HG03064 (cell line): Measurements from ENCODE around the gene ARFRP1.

Experiments
- ATAC-seq: cut with Tn5 transposase; IDR thresholded peaks from one replicate; pipeline ENCODE4 v1.9.1; 2021; ENCODE audit warnings: low read depth; ENCODE audit not compliant: unreplicated experiment

The ARFRP1 gene

GRCh38 chr20:63744158-63744557, 36.4 kb upstream of the ARFRP1 start:
- ATAC-seq: no peak

GRCh38 chr20:63743210-63743970, 35.6 kb upstream of the ARFRP1 start:
- ATAC-seq: no peak

- ATAC-seq: no peak
These were observed 34.7 kb upstream of the ARFRP1 start for GRCh38 chr20:63742381-63743024.

- ATAC-seq: no peak
These were observed 34.1 kb upstream of the ARFRP1 start for GRCh38 chr20:63741676-63742380.

- no peak for ATAC-seq
These were observed 33.5 kb upstream of the ARFRP1 start for GRCh38 chr20:63741354-63741675.

GRCh38 chr20:63740627-63741353, 33.0 kb upstream of the ARFRP1 start:
- ATAC-seq: no peak

GRCh38 chr20:63740070-63740626, 32.4 kb upstream of the ARFRP1 start:
- no peak for ATAC-seq

- no peak for ATAC-seq
These were observed 31.6 kb upstream of the ARFRP1 start, which contains the start of gene SLC2A4RG for GRCh38 chr20:63739130-63740069. Gene SLC2A4RG, plus strand, starts transcription at chr20:63739776. Its CDS starts 137 bp downstream, at chr20:63739913.

GRCh38 chr20:63738687-63739129, 30.9 kb upstream of the ARFRP1 start:
- ATAC-seq: no peak

DNA sequence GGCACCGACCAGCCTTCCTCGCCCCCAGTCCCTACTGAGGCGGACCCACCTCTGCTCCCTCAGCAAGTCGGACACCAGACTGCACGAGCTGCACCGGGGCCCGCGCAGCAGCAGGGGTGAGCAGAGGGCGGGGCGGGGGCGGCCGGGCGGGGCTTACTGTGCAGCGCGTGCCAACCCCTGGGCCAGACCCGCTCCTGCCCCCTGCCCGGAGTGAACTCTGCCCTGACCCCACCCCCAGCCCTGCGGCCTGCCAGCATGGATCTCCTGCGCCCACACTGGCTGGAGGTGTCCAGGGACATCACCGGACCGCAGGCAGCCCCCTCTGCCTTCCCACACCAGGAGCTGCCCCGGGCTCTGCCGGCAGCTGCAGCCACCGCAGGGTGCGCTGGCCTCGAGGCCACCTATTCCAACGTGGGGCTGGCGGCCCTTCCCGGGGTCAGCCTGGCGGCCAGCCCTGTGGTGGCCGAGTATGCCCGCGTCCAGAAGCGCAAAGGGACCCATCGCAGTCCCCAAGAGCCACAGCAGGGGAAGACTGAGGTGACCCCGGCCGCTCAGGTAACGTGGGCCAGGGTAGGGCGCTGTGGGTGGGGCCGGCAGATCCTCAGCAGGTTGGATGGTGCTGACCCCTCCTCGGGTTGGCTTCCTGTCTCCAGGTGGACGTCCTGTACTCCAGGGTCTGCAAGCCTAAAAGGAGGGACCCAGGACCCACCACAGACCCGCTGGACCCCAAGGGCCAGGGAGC, 30.3 kb upstream of the ARFRP1 start:
- ATAC-seq: no peak

- ATAC-seq: no peak
These were observed 29.8 kb upstream of the ARFRP1 start for GRCh38 chr20:63737695-63737944.

DNA sequence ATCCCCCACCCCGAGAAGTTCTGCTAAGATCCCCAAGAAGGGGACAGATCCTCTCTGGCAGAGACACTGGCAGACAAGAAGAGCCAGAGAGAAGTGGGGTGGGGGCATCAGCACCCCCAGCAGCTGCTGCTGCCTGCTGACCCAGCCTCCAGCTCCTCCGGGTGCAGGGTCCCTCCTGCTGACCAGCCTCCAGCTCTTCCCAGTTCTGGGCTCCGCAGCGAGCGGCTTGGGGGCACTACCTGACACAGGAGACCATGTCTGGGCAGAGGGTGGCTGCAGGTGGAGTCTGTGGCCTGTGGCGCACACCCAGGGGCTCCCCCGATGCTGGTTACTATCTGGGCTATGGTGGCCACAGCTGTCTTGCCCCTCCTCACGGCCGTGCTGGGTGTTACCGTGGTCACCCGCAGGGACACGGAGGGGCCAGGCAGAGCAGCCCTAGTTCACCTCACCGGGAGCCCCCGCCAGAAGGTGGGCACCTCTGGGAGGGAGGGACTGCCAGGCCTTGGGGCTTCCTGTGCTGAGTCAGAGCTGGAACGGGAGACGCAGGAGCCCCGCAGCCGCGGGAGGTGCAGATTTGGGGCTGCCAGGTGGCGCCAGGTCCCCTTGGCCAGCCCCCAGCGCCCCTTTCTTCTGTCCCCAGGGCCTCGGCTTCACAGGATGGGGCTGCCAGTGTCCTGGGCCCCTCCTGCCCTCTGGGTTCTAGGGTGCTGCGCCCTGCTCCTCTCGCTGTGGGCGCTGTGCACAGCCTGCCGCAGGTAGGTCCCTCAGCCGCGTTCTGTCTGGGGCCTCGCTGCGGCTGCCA, 29.3 kb upstream of the ARFRP1 start:
- ATAC-seq: no peak

DNA sequence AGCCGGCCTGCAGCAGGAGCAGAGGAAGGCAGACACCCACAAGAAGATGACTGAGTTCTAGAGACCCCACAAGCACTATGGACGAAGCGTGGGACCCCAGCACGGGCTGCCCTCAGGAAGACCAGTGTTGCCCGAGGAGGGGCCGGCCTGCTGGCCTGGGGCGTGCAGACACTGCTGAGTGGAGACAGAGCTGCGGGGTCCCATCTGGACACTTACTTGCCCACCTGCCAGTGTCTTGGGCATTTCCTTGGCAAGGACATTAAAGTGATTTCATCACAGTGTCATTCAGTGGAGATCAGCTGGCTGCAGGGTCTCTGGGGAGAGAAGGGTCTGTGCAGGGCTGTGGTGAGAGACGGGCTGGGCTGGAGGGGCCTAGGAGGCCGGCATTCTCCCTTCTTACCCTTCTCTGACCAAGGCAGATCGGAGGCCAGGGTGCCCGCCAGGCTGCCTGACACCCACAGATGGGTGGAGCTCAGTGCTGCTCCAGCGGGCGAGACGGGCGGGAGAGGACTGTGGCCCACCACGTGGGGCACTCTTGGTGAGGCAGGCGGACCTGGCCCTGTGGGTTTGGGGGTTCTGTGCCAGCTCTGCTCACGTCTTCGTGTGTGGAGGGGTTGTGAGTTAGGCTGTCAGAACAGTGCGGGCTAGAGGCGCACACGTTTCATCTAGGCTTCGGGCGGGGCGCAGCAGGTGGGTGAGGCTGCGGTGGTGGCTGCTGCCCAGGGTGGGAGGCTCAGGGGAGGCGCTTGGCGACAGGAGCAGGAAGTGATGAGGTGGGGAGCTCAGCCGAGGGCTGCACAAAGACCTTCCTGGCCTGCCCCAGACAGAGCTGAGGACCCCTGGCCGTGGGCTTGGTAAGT, 28.3 kb upstream of the ARFRP1 start, which contains the start of gene LIME1:
Gene LIME1, plus strand, starts transcription at position 806 of the 860 bp plus-strand sequence. CDS start 886 bp downstream, outside the sequence.
- no peak for ATAC-seq

- no peak for ATAC-seq
These were observed 27.4 kb upstream of the ARFRP1 start for GRCh38 chr20:63734946-63735858.

DNA sequence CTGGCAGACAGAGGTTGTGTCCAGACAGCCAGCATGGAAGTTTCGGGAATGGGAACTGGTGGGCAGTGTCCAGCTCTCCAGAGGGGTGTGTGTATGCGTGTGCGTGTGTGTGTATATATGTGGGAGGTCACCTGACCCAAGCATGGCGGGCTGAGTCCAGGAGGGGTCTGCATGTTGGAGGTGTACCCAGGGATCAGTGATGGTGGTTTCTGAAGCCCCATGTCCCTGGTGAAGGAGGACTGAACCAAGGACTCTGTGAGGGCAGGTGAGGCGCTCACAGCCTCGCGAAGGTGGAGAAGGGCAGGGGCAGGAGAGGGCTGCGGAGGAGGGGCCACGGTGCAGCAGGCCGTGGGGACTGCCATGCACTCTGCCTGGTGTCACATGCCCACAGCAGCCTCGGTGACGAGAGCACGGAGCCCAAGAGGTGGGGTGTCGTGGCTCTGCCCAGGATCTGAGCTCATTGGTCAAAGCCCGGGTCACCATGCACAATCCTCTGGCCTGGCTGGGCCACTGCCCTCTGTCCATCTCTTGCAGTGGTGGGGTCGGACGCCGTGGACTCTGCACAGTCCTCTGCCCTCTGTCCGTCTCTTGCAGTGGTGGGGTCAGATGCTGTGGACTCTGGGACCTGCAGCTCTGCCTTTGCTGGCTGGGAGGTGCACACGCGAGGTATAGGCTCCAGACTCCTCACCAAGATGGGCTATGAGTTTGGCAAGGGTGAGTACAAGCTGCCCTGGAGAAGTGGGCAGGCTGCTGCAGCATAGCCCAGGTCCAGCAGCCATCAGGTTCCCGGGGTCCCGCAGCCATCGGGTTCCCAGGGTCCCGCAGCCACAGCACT, 26.6 kb upstream of the ARFRP1 start:
- no peak for ATAC-seq
